ENCODE results near the gene SCNN1G. TPM values are rescaled to one million over a fixed set of nuclear protein-coding genes. Genes with fewer than 3 reads are reported as not detected.

The SCNN1G gene
- total and polyA plus RNA-seq, 9 of the 15 experiments (the other 6 are each of a cell fraction or from before 2014, with no cell fraction given) = not detected

GRCh38 chr16:23149993-23150364 lies 32.6 kb upstream of the SCNN1G start:
- Histone ChIP-seq H4K20me1 (replicated peaks; ENCODE audit: control insufficient read depth, insufficient read depth, low read length) (no peaks in the 10 kb centered on the region; the same call in 1 of the 2 replicates), H3K9me1 (ENCODE audit: control insufficient read depth, insufficient read depth, low read length) (no peaks in the 10 kb centered on the region), H3K36me3 (ENCODE audit: control insufficient read depth, insufficient read depth, low read length) (no peaks in the 10 kb centered on the region), H3K79me2 (ENCODE audit: control insufficient read depth, insufficient read depth, low read length) (peaks cover 14% of the 10 kb centered on the region), H3K4me2 (ENCODE audit: insufficient read depth, low read length) (peak overlapping the region; percentile 89), H3K4me3 (peak overlapping the region; percentile 46), H3K9ac (ENCODE audit: insufficient read depth in 1 of 2, low read depth in 2 of 2, low read length in 2 of 2) (peak overlapping the region in 1 of 2 experiments; percentile 32; a peak in 2 of 4 replicates), H2AFZ (ENCODE audit: low read depth, low read length) (peak overlapping the region; percentile 97), H3K27ac (ENCODE audit: extremely low read depth, low read depth, low read length) (no peak overlapping the region), H3K4me1 (replicated peaks in 1 of 2; ENCODE audit: control insufficient read depth in 2 of 2, insufficient read depth in 2 of 2, low read length in 2 of 2) (peaks cover 8 to 20% of the 10 kb centered on the region in 2 experiments; a peak in 4 of 5 replicates), H3K9me3 (replicated peaks; ENCODE audit: control insufficient read depth, insufficient read depth, low read depth, low read length) (no peaks in the 10 kb centered on the region), H3K27me3 (ENCODE audit: control insufficient read depth in 2 of 2, insufficient read depth in 2 of 2, low read length in 2 of 2) (peaks cover 0 to 6% of the 10 kb centered on the region in 2 experiments; a peak in 3 of 5 replicates)
- BruUV-seq (replicated peaks) = no TSS peak
- intact Hi-C loops (cut with micrococcal nuclease) (no loop called here), in situ Hi-C loops (cut with MboI) (no loop called here)
- TF ChIP-seq ZNF316 (IDR thresholded peaks at IDR 0.05) (peak; percentile 61), ZFX (CRISPR knock-in tag; IDR thresholded peaks at IDR 0.05) (no peak), SP1 (CRISPR knock-in tag; IDR thresholded peaks at IDR 0.05) (no peak)
- ATAC-seq (no peak), DNase-seq (ENCODE audit: extremely low read depth in 1 of 4, low spot score in 3 of 4) (no peak), FAIRE-seq (no peak)
- ChIA-PET CTCF (ENCODE audit: low intra/inter-chr PET ratio) (no interaction called here), POLR2A (no interaction called here)
- WGBS (ENCODE audit: insufficient coverage, low coverage, missing lambda C conversion rate) = 30% methylated on average over 4 of the region's 4 CpGs

GRCh38 chr16:23152386-23153178 lies 30.0 kb upstream of the SCNN1G start:
- POLR2A ChIA-PET = interaction anchor here (0.6 to 0.7 kb wide), 3 partner anchors 39 to 1852 kb away, joined by 3 to 5 read pairs (median 3); no protein-coding TSS in a partner anchor
- TF ChIP-seq EHMT2 (IDR thresholded peaks at IDR 0.05) (no peak), ATF3 (IDR thresholded peaks at IDR 0.05) (no peak), ATF3 (CRISPR knock-in tag; conservative IDR thresholded peaks at IDR 0.05) (no peak), NR2F6 (CRISPR knock-in tag; IDR thresholded peaks at IDR 0.05) (no peak), NUFIP1 (IDR thresholded peaks at IDR 0.05; ENCODE audit: partially characterized antibody) (no peak)

More at GRCh38 chr16:23152386-23153178, 30.0 kb upstream of the SCNN1G start:
- no TSS peak for BruUV-seq (replicated peaks)
- intact Hi-C loops (cut with micrococcal nuclease) = no loop called here
- CTCF ChIA-PET (ENCODE audit: low intra/inter-chr PET ratio) = no interaction called here
- Histone ChIP-seq H3K9ac (ENCODE audit: insufficient read depth in 1 of 2, low read depth in 2 of 2, low read length in 2 of 2) (no peak overlapping the region), H3K36me3 (ENCODE audit: control insufficient read depth, insufficient read depth, low read length) (no peaks in the 10 kb centered on the region), H3K27me3 (ENCODE audit: control insufficient read depth in 2 of 2, insufficient read depth in 2 of 2, low read length in 2 of 2) (peaks cover 0 to 14% of the 10 kb centered on the region in 2 experiments; a peak in 3 of 5 replicates), H2AFZ (ENCODE audit: low read depth, low read length) (no peak overlapping the region), H4K20me1 (replicated peaks; ENCODE audit: control insufficient read depth, insufficient read depth, low read length) (no peaks in the 10 kb centered on the region; the same call in 1 of the 2 replicates), H3K9me1 (ENCODE audit: control insufficient read depth, insufficient read depth, low read length) (no peaks in the 10 kb centered on the region), H3K79me2 (ENCODE audit: control insufficient read depth, insufficient read depth, low read length) (peaks cover 9% of the 10 kb centered on the region), H3K9me3 (replicated peaks; ENCODE audit: control insufficient read depth, insufficient read depth, low read depth, low read length) (no peaks in the 10 kb centered on the region), H3K4me3 (no peak overlapping the region), H3K4me1 (replicated peaks in 1 of 2; ENCODE audit: control insufficient read depth in 2 of 2, insufficient read depth in 2 of 2, low read length in 2 of 2) (peaks cover 8 to 13% of the 10 kb centered on the region in 2 experiments; a peak in 4 of 5 replicates), H3K27ac (ENCODE audit: extremely low read depth, low read depth, low read length) (no peak overlapping the region), H3K4me2 (ENCODE audit: insufficient read depth, low read length) (no peak overlapping the region)
- in situ Hi-C loops (cut with MboI) = no loop called here
- DNase-seq (ENCODE audit: extremely low read depth in 1 of 4, low spot score in 3 of 4) (no peak), FAIRE-seq (no peak), ATAC-seq (no peak)
- 9% methylated on average over 12 of the region's 12 CpGs for WGBS (ENCODE audit: insufficient coverage, low coverage, missing lambda C conversion rate)
